Measurements from ENCODE around the gene NALCN. TPM values are rescaled to one million over a fixed set of nuclear protein-coding genes. Genes with fewer than 3 reads are reported as not detected.
A peak's percentile ranks its signal among the peaks of the same experiment; 100 is the strongest.

NALCN gene
- total and polyA plus RNA-seq, 2 experiments from 2014 or later, result not detected

DNA sequence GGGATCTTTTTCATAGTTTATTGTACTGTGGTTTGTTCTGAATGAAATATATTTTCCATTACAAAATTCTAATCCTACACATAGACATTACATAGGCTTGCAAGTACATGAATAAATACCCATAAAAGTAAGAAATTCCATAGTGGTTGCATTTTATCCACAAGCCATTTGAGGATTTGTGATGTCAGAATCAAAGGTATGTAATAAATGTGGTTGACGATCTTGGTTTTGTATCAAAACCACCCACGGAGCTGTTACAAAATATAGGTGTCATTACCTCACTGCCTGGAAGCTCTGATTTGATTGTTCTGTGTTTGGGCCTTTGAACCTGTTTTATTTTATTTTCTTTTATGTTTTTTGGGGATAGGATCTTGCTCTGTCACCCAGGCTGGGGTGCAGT, 125.1 kb downstream of the NALCN start:
- Histone ChIP-seq H3K36me3 (no peaks in the 10 kb centered on the region), H3K9me3 (ENCODE audit: low read depth) (no peaks in the 10 kb centered on the region), H3K27ac (no peak overlapping the region), H3K4me3 (no peak overlapping the region), H3K27me3 (no peaks in the 10 kb centered on the region), H3K4me1 (ENCODE audit: low read depth) (no peaks in the 10 kb centered on the region)
- DNase-seq (ENCODE audit: low read depth in 1 of 2, low spot score in 1 of 2), result no peak
- TF ChIP-seq, protein P1, sequence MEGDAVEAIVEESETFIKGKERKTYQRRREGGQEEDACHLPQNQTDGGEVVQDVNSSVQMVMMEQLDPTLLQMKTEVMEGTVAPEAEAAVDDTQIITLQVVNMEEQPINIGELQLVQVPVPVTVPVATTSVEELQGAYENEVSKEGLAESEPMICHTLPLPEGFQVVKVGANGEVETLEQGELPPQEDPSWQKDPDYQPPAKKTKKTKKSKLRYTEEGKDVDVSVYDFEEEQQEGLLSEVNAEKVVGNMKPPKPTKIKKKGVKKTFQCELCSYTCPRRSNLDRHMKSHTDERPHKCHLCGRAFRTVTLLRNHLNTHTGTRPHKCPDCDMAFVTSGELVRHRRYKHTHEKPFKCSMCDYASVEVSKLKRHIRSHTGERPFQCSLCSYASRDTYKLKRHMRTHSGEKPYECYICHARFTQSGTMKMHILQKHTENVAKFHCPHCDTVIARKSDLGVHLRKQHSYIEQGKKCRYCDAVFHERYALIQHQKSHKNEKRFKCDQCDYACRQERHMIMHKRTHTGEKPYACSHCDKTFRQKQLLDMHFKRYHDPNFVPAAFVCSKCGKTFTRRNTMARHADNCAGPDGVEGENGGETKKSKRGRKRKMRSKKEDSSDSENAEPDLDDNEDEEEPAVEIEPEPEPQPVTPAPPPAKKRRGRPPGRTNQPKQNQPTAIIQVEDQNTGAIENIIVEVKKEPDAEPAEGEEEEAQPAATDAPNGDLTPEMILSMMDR (IDR thresholded peaks at IDR 0.05; ENCODE audit: low read depth, low read length), result no peak

DNA sequence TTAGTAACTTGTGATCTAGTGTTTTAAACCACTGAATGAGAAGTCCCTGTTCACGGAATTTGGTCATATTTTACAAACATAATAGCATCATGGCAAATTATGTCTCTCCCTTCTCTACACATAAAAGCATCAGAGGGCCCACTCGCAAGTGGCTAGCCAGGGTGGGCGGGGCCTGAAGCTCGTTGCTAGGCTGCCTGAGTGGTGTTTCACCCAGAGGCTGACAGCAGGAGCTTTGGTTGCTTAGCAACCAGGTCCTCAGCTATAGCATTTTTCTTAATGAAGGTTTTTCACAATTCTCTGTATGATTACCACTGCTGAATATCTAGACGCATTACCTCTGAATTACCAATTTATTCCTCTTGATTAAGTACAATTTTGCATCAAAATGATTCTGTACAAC, 126.5 kb downstream of the NALCN start:
- Histone ChIP-seq H3K9me3 (ENCODE audit: low read depth) (no peaks in the 10 kb centered on the region), H3K36me3 (no peaks in the 10 kb centered on the region), H3K27ac (no peak overlapping the region), H3K4me3 (no peak overlapping the region), H3K4me1 (ENCODE audit: low read depth) (no peaks in the 10 kb centered on the region), H3K27me3 (no peaks in the 10 kb centered on the region)
- TF ChIP-seq, protein P1 (IDR thresholded peaks at IDR 0.05; ENCODE audit: low read depth, low read length), result no peak
- DNase-seq (ENCODE audit: low read depth in 1 of 2, low spot score in 1 of 2), result peak; percentile 26 to 73

DNA sequence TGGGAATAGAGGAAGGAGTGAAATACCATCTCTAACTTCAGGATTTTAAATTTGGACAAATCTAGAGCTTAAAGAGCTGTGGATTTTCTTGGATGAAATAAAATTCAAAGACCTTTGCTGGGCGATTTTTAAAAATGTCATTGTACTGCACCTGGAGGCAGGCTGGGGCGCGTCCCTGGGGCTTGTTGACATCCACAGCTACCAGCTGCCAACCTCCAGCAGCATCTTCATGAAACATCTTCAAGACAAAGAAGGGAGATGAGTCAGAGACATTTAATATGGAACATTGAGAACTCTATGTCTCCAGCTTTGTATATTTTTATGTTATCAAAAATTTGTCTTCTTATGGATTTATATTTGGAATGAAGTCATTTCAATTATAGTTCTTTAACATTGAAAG, 132.5 kb downstream of the NALCN start:
- DNase-seq (ENCODE audit: low read depth in 1 of 2, low spot score in 1 of 2), result no peak
- Histone ChIP-seq H3K27ac (no peak overlapping the region), H3K4me1 (ENCODE audit: low read depth) (no peaks in the 10 kb centered on the region), H3K4me3 (no peak overlapping the region), H3K9me3 (ENCODE audit: low read depth) (no peaks in the 10 kb centered on the region), H3K36me3 (no peaks in the 10 kb centered on the region), H3K27me3 (no peaks in the 10 kb centered on the region)
- TF ChIP-seq, protein P1 (IDR thresholded peaks at IDR 0.05; ENCODE audit: low read depth, low read length), result no peak

GRCh38 chr13:101272886-101273285, 143.4 kb downstream of the NALCN start:
- no peak overlapping the region for H3K4me3 ChIP-seq
- no peaks in the 10 kb centered on the region for H3K27me3 ChIP-seq
- H3K9me3 ChIP-seq (ENCODE audit: low read depth), result no peaks in the 10 kb centered on the region
- no peak overlapping the region for H3K27ac ChIP-seq
- DNase-seq (ENCODE audit: low read depth in 1 of 2, low spot score in 1 of 2), result no peak
- no peaks in the 10 kb centered on the region for H3K4me1 ChIP-seq (ENCODE audit: low read depth)
- no peaks in the 10 kb centered on the region for H3K36me3 ChIP-seq
- TF ChIP-seq, protein P1 (IDR thresholded peaks at IDR 0.05; ENCODE audit: low read depth, low read length), result no peak

DNA sequence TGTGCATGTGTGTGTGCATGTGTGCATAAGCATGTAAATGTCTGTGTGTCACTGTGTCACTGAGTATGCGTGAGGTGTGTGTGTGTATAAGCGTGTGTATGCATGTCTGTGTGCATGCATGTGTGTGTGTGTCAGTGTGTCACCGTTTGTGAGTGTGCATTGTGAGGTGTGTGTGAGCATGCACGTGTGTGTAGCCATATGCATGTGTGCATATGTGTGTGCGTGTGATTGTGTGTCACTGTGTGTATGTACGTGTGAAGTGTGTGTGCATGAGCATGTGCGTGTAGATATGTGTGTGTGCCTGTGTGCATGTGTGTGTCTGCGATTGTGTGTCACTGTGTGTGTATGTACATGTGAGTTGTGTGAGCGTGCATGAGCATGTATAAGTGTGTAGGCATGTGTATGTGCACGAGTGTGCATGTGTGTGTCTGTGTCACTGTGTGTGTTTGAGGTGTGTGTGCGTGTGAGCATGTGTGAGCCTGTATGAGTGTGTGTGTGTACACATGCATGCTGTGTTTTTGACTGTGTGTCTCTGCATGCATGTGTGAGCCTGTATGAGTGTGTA, 144.5 kb downstream of the NALCN start:
- Histone ChIP-seq H3K27ac (no peak overlapping the region), H3K4me1 (ENCODE audit: low read depth) (no peaks in the 10 kb centered on the region), H3K36me3 (no peaks in the 10 kb centered on the region), H3K27me3 (no peaks in the 10 kb centered on the region), H3K9me3 (ENCODE audit: low read depth) (no peaks in the 10 kb centered on the region), H3K4me3 (no peak overlapping the region)
- TF ChIP-seq, protein P1 (IDR thresholded peaks at IDR 0.05; ENCODE audit: low read depth, low read length), result no peak
- DNase-seq (ENCODE audit: low read depth in 1 of 2, low spot score in 1 of 2), result no peak
